ENCODE data around the gene AMER2. TPM values are rescaled to one million over a fixed set of nuclear protein-coding genes. Genes with fewer than 3 reads are reported as not detected.

The AMER2 gene
- total RNA-seq, 2 experiments from 2014 or later: not detected

DNA sequence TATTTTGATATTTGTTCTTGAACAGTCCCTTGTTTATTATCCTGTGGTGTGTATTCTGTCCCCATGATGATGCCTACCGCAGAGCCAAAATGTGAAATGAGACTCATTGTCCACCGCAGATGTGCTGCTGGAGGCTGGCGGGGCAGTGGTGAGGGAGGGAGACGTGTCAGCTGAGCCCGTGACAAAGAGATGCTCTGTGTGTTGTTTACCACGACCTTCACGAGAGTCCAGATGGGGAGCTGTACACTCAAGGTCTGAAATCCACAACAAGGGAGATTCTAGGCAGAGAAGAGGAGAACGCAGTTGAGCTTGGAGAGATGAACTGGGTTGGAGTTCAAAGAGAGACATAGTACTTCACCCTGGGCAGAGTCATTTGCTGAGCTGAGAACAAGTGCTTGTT is 20.8 kb upstream of the AMER2 start:
- POLR2A ChIA-PET: no interaction called here
- Mint-ChIP-seq H3K4me3 (no peak overlapping the region), H3K27ac (no peak overlapping the region), H3K36me3 (no peaks in the 10 kb centered on the region), H3K9me3 (no peaks in the 10 kb centered on the region), H3K27me3 (peaks cover 36% of the 10 kb centered on the region), H3K4me1 (no peaks in the 10 kb centered on the region)
- DNase-seq (no peak), ATAC-seq (ENCODE audit: low read depth) (no peak)

DNA sequence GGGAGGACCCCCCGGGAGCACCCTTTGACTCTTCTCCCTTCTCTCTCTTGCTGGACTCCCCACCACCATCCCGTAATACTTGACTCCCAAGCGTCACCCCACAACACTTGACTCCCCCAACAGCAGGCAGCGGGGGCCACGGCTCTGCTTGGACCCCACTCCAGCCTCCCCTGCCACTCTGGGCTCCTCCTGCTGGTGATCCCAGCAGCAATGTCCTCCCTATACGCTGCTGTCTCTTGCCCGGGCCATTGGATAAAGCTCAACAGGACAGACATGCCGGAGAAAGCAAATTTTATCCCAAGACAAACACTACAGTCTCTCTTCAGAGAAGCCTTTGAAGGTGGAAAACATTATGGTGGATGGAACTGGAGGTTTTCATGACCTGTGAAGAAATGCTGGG is 20.4 kb upstream of the AMER2 start:
- Mint-ChIP-seq H3K4me1 (no peaks in the 10 kb centered on the region), H3K4me3 (no peak overlapping the region), H3K27me3 (peaks cover 36% of the 10 kb centered on the region), H3K36me3 (no peaks in the 10 kb centered on the region), H3K27ac (no peak overlapping the region), H3K9me3 (no peaks in the 10 kb centered on the region)
- ATAC-seq (ENCODE audit: low read depth): no peak
- POLR2A ChIA-PET: no interaction called here
- DNase-seq: no peak

DNA sequence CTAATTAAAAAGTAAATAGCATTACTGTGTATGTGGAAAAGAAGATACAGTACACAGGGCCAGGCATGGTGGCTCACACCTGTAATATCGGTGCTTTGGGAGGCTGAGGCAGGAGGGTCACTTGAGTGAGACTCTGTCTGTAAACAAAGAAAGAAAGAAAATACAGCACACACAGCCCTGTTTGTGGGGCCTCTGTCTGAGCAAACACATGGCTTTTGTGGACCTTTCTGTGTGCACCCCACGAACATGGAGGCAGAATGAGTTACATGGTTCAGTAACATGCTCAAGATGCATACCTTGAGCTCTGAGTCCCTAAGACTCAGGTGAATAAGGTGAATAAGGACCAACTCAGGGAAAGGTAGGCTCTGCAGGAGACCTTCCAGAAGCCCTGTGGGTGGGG is 20.0 kb upstream of the AMER2 start:
- H3K4me1 Mint-ChIP-seq: no peaks in the 10 kb centered on the region
- no peak overlapping the region for H3K27ac Mint-ChIP-seq
- no peaks in the 10 kb centered on the region for H3K9me3 Mint-ChIP-seq
- POLR2A ChIA-PET: no interaction called here
- no peak overlapping the region for H3K4me3 Mint-ChIP-seq
- peaks cover 36% of the 10 kb centered on the region for H3K27me3 Mint-ChIP-seq
- no peak for DNase-seq
- ATAC-seq (ENCODE audit: low read depth): no peak
- H3K36me3 Mint-ChIP-seq: no peaks in the 10 kb centered on the region

DNA sequence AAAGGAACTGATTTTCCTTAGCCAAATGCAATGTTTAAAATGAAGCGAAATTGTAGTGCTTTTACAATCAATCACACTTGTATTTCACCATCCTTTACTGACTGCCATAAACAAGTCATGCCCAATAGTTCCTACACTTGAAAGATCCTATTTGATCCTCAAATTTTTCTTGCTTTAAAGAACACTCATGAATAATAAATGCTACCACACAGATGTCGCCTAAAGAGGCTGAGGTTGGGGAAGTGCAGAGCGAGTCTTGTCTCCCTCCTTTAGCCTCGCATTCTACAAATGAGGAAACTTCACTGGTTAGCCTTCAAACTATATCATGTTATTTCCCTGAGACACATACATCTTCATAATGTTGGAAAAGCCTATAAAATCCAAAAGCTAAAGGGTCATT is 18.7 kb upstream of the AMER2 start:
- no peak for DNase-seq
- H3K36me3 Mint-ChIP-seq: no peaks in the 10 kb centered on the region
- no peaks in the 10 kb centered on the region for H3K4me1 Mint-ChIP-seq
- POLR2A ChIA-PET: no interaction called here
- no peak overlapping the region for H3K4me3 Mint-ChIP-seq
- no peaks in the 10 kb centered on the region for H3K9me3 Mint-ChIP-seq
- no peak for ATAC-seq (ENCODE audit: low read depth)
- H3K27me3 Mint-ChIP-seq: peaks cover 38% of the 10 kb centered on the region
- no peak overlapping the region for H3K27ac Mint-ChIP-seq

DNA sequence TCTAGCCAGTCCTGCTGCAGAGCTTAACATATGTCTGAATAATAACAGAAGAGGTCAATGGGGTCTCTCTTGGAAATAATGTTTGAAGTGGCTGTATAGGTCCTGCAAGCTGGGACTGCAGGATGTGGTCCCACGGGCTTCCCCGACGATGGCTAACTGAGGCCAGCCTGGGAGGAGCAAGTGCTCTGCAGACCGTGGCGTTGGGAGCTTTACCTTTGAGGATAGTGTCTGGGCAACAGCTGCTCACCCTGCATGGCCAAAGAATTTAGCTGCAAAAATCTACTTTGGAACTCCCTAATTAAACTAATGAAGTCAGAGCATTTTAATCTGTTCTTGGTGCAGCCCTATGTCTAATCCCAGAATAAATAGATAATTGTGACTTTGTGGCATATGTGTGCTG is 18.2 kb upstream of the AMER2 start:
- H3K27me3 Mint-ChIP-seq: peaks cover 38% of the 10 kb centered on the region
- no peak overlapping the region for H3K27ac Mint-ChIP-seq
- DNase-seq (no peak), ATAC-seq (ENCODE audit: low read depth) (no peak)
- no peaks in the 10 kb centered on the region for H3K9me3 Mint-ChIP-seq
- no peaks in the 10 kb centered on the region for H3K36me3 Mint-ChIP-seq
- POLR2A ChIA-PET: no interaction called here
- H3K4me3 Mint-ChIP-seq: no peak overlapping the region
- no peaks in the 10 kb centered on the region for H3K4me1 Mint-ChIP-seq

DNA sequence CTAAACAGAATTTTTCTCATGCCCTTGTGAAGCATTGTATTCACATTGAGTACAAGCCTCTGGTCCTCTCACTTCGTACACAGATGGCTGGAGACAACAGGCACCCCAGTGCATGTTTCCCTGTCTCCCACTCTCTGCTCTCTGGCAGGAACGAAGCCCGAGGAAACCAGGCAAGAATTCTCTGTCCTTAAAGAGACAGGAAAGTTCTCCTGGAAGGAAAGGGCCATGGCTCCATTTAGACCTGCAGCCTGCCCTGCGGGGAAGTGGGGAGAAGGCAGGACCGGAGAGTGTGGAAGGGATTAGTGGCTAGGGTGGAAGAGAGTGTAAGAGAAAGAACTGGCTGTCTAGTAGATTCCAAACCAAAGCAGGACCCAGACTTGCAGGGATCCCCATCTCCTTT is 15.5 kb upstream of the AMER2 start:
- Mint-ChIP-seq H3K4me3 (no peak overlapping the region), H3K4me1 (no peaks in the 10 kb centered on the region), H3K27ac (no peak overlapping the region), H3K36me3 (no peaks in the 10 kb centered on the region), H3K27me3 (peaks cover 39% of the 10 kb centered on the region), H3K9me3 (no peaks in the 10 kb centered on the region)
- DNase-seq (no peak), ATAC-seq (ENCODE audit: low read depth) (no peak)
- POLR2A ChIA-PET: no interaction called here

DNA sequence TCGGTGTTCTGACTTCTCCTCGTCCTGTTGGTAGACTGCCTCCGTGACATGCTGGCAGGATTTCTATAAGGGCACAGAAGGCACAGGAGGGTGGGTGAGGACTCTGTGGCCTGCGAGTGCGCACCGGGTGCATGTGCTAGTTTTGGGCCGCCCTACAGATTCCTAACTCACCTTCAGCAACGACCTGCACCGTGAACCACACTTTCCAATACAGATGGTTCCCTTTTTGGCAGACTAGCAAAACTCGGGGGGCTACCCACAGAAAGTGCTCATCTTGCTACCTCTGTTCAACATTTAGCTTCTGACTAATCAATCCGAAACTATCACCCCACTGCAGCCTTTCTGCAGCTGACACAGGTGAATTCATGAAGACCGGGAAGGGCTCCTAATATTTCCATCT is 14.1 kb upstream of the AMER2 start:
- POLR2A ChIA-PET: no interaction called here
- no peak overlapping the region for H3K4me3 Mint-ChIP-seq
- ATAC-seq (ENCODE audit: low read depth) (no peak), DNase-seq (no peak)
- H3K27ac Mint-ChIP-seq: no peak overlapping the region
- H3K4me1 Mint-ChIP-seq: no peaks in the 10 kb centered on the region
- no peaks in the 10 kb centered on the region for H3K36me3 Mint-ChIP-seq
- H3K9me3 Mint-ChIP-seq: no peaks in the 10 kb centered on the region
- peaks cover 34% of the 10 kb centered on the region for H3K27me3 Mint-ChIP-seq

DNA sequence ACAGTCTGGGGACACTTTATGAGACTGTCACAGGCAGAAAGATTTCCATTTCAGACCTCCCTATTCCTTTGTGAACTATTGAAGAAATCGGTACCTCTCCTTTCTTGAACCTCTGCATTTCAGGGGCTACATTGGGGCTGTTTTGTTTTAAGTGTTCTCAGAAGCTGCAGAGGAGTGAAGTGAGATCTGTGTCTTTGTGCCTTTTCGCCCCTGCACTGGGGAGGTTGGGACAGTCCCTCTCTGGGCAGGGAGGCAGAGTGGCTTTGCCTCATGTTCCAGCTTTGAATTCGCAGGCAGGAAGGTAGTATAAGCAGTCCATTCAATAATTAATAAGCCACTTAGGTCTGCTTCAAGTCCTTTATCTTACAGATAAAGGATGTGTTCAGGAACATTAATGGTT is 9.5 kb upstream of the AMER2 start:
- no peaks in the 10 kb centered on the region for H3K36me3 Mint-ChIP-seq
- H3K27ac Mint-ChIP-seq: no peak overlapping the region
- peaks cover 6% of the 10 kb centered on the region for H3K9me3 Mint-ChIP-seq
- no peak overlapping the region for H3K4me3 Mint-ChIP-seq
- peaks cover 37% of the 10 kb centered on the region for H3K27me3 Mint-ChIP-seq
- peaks cover 2% of the 10 kb centered on the region for H3K4me1 Mint-ChIP-seq
- POLR2A ChIA-PET: no interaction called here
- no peak for ATAC-seq (ENCODE audit: low read depth)
- DNase-seq: no peak

DNA sequence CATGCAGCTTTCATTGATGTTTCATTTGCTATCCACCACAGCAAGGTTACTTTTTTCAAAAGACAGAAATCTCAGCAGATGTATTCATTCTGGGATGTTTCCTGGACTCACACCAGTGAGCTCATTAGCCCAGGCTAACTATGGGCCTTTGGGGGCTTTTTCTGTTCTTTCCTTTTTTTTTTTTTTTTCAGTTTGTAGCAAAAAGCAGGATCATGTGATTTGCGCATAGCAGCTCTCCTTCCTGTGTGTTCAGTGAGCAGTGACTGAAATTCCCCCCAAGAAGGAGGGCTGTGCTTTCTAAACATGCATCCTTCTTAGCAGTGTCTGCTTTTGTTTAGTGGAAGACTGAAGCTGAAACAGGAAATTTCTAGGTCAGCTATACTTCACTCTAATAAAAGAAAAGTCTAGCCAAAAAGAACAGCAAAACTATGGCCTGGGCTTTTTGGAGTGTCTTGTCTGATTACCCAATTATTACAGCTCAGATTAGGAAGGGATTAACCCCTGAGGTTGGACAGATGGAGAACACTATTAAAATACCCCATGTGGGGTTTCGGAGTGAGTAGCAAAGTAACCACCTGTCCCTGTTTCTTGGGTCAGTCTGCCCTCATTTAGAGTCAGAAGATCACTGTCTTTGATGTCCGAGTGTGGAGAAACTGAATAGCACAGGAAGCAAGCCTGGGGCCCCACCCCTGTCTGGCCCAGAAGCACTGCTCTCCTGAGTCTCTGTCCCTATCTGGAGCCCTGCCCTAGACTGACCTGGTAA is 8.9 kb upstream of the AMER2 start:
- Mint-ChIP-seq H3K4me1 (peaks cover 2% of the 10 kb centered on the region), H3K27ac (no peak overlapping the region), H3K4me3 (no peak overlapping the region), H3K27me3 (peaks cover 37% of the 10 kb centered on the region), H3K9me3 (peaks cover 6% of the 10 kb centered on the region), H3K36me3 (no peaks in the 10 kb centered on the region)
- no peak for ATAC-seq (ENCODE audit: low read depth)
- POLR2A ChIA-PET: no interaction called here
- no peak for DNase-seq

DNA sequence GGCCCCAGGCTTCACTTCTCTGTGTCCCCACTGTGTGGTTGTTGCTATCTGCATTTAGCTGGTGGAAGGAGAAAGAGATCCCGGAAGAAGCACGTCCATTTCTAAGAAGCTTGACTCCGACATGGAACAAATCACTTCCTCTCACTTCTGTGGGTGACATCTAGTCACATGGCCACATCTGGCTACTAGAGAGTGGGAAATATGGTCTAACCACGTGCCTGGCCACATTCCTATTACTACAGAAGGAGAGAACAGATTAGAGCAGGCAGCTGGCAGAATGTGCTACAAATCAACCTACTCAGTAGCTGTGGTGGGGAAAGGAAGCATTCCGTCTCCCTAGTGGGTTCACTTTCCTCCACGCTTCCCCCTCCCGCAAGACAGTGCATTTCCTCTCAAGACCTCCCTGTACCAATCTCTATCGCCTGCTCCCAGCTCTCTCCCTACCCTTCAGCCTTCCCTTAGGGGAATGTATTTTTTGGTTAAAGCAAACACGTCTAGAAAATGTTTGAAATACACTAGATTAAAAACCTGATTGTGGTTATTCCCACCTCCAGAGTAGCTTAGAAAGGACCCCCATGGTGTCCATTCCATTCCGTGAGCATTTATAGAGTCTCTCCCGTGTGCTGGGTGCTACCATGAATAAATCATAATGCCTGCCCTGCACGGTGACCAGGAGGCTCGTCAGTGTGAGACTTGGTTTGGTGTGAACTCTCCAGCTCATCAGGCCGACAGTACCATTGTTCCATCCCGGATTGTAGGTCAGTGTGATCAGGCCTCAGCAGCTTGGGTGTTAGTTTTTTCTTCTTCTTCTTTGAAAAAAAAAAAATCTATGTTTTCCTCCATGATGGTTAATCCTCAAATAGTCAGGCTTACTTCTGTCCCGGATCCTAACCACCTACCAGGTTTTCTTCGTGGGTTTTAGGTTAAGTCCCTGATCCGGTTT is 8.0 kb upstream of the AMER2 start:
- no peak overlapping the region for H3K4me3 Mint-ChIP-seq
- ATAC-seq (ENCODE audit: low read depth) (no peak), DNase-seq (no peak)
- H3K9me3 Mint-ChIP-seq: peaks cover 6% of the 10 kb centered on the region
- H3K27me3 Mint-ChIP-seq: peaks cover 35% of the 10 kb centered on the region
- H3K27ac Mint-ChIP-seq: no peak overlapping the region
- peaks cover 2% of the 10 kb centered on the region for H3K4me1 Mint-ChIP-seq
- POLR2A ChIA-PET: no interaction called here
- H3K36me3 Mint-ChIP-seq: no peaks in the 10 kb centered on the region

DNA sequence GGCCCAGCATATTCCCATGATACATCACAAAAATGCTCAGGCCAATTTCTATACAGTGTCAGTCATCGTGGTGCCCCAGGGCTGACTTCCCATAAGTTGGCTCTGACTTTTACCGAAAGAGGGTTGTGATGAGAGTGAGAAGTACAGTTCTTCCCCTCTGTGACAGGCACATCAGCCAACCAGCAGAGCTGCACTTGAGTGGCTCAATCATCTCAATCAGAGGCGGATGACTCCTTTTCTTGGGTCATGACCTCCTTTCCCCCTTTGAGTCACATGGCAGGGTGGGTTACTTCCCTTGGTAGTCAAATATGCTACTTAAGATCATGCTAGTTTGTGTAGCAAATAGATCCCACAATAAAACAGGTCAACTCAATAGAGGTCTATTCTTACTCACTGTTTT is 6.9 kb upstream of the AMER2 start:
- ATAC-seq (ENCODE audit: low read depth) (no peak), DNase-seq (no peak)
- no peaks in the 10 kb centered on the region for H3K36me3 Mint-ChIP-seq
- no peak overlapping the region for H3K27ac Mint-ChIP-seq
- POLR2A ChIA-PET: no interaction called here
- peaks cover 3% of the 10 kb centered on the region for H3K4me1 Mint-ChIP-seq
- H3K4me3 Mint-ChIP-seq: no peak overlapping the region
- peaks cover 6% of the 10 kb centered on the region for H3K9me3 Mint-ChIP-seq
- H3K27me3 Mint-ChIP-seq: peaks cover 37% of the 10 kb centered on the region

DNA sequence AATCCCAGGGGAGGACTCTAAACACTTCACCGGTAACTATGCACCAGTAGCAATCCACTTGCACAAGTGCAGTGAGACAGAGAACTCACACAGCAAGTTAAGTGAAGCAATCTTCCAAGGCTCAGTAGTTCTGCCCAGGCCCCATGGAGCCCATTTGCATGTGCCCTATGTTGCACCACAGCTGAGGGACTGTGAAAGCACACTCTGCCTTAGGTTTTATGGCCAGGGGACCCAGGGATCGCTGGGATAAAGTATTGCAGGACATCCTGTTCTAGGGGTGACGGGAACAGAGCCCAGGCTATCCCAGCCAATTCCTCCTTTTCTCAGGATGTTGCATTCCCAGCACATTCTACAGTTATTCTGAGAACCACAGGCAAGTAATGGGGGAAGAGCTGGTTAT is 6.0 kb upstream of the AMER2 start:
- ATAC-seq (ENCODE audit: low read depth) (no peak), DNase-seq (no peak)
- H3K4me3 Mint-ChIP-seq: no peak overlapping the region
- peaks cover 3% of the 10 kb centered on the region for H3K4me1 Mint-ChIP-seq
- peaks cover 44% of the 10 kb centered on the region for H3K27me3 Mint-ChIP-seq
- H3K27ac Mint-ChIP-seq: no peak overlapping the region
- peaks cover 6% of the 10 kb centered on the region for H3K9me3 Mint-ChIP-seq
- H3K36me3 Mint-ChIP-seq: no peaks in the 10 kb centered on the region
- POLR2A ChIA-PET: no interaction called here

DNA sequence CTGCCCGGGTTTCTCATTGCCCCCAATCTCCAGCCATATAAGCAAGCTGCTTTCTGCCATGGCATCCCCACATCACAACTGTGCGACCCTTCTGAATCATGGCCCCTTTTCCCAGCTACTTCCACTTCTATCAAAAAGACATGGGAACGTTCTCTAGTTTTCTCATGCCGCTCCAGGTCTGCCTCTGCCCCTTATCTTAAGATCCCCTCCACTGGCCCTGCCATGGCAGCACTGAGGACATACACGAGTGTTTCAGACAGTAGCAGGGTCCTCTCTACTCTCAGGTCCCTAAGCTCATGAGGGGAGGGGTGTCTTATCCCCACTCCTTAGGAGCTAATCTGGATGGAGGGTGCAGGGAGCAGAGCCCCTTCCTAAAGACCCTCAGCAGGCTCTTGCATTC is 5.5 kb upstream of the AMER2 start:
- H3K27ac Mint-ChIP-seq: no peak overlapping the region
- ATAC-seq (ENCODE audit: low read depth) (no peak), DNase-seq (no peak)
- peaks cover 6% of the 10 kb centered on the region for H3K9me3 Mint-ChIP-seq
- H3K4me3 Mint-ChIP-seq: no peak overlapping the region
- H3K27me3 Mint-ChIP-seq: peaks cover 47% of the 10 kb centered on the region
- H3K4me1 Mint-ChIP-seq: peaks cover 3% of the 10 kb centered on the region
- no peaks in the 10 kb centered on the region for H3K36me3 Mint-ChIP-seq
- POLR2A ChIA-PET: no interaction called here

DNA sequence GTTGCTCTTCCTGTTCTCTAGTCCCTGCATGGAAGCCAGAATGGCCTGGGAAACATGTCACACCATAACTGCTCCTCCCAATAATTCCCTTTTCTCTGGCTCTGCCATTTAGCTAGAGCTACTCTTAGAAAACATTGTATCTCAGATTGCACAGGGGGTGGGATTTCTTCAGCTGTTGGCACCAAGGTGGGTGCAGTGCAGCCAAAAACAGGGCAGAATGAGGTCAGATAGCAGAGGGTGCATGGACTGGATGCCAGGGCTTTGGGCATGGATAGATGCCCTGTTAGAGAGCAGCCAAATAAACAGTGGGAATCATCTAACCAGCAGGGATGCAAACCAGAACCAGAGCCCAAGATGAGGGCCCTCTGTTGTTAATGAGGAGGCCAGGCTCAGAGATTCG is 4.9 kb upstream of the AMER2 start:
- Mint-ChIP-seq H3K36me3 (no peaks in the 10 kb centered on the region), H3K27me3 (peaks cover 53% of the 10 kb centered on the region), H3K4me1 (peaks cover 3% of the 10 kb centered on the region), H3K4me3 (no peak overlapping the region), H3K9me3 (peaks cover 6% of the 10 kb centered on the region), H3K27ac (no peak overlapping the region)
- POLR2A ChIA-PET: no interaction called here
- no peak for ATAC-seq (ENCODE audit: low read depth)
- DNase-seq: no peak
